Measurements from ENCODE around the gene ITPK1.

The ITPK1 gene

GRCh38 chr14:92906823-92907222 is 208.9 kb downstream of the ITPK1 start:
- no peak for DNase-seq

- no peak for DNase-seq
Measured at GRCh38 chr14:92906420-92906819, 209.3 kb downstream of the ITPK1 start.

- DNase-seq = no peak
Measured at GRCh38 chr14:92905667-92906066, 210.1 kb downstream of the ITPK1 start.

GRCh38 chr14:92903359-92903758 is 212.4 kb downstream of the ITPK1 start:
- no peak for DNase-seq

- DNase-seq = no peak
Measured at GRCh38 chr14:92902726-92903125, 213.0 kb downstream of the ITPK1 start.

- no peak for DNase-seq
Measured at GRCh38 chr14:92902191-92902590, 213.5 kb downstream of the ITPK1 start.

GRCh38 chr14:92900660-92901059 is 215.1 kb downstream of the ITPK1 start:
- no peak for DNase-seq

- DNase-seq = no peak
Measured at GRCh38 chr14:92898566-92899131, 217.1 kb downstream of the ITPK1 start.

- DNase-seq = no peak
Measured at GRCh38 chr14:92897922-92898565, 217.7 kb downstream of the ITPK1 start.

GRCh38 chr14:92895352-92895878 is 220.3 kb downstream of the ITPK1 start:
- no peak for DNase-seq

- no peak for DNase-seq
Measured at GRCh38 chr14:92892589-92892988, 223.1 kb downstream of the ITPK1 start.

- no peak for DNase-seq
Measured at GRCh38 chr14:92890830-92891588, 224.7 kb downstream of the ITPK1 start.

- no peak for DNase-seq
Measured at GRCh38 chr14:92888896-92889295, 226.8 kb downstream of the ITPK1 start.

GRCh38 chr14:92887157-92887556 is 228.6 kb downstream of the ITPK1 start:
- no peak for DNase-seq

Measured in NCI-H526 (cell line).